Neural progenitor cell (in vitro differentiated cells): ENCODE data around the gene LEO1. TPM values are rescaled to one million over a fixed set of nuclear protein-coding genes. Genes with fewer than 3 reads are reported as not detected.

ENCODE experiments used
- DNase-seq: peaks from one replicate; pipeline ENCODE4 v3.0.0-alpha.2; 2016; ENCODE audit warnings: low spot score
- H2AFZ ChIP-seq: fragments of 200-600 bp; sonication (generic); replicated peaks from 2 replicates; pipeline ENCODE4 v1.6.1; 2016; ENCODE audit warnings: antibody characterized with exemption
- H3F3A ChIP-seq: fragments of 200-600 bp; sonication (generic); 2 replicates; pipeline ENCODE4 v1.6.1; 2016; ENCODE audit warnings: antibody characterized with exemption, low read depth
- H3K27ac ChIP-seq: fragments of 200-600 bp; sonication (generic); 2 replicates; pipeline ENCODE4 v1.5.1; 2016; ENCODE audit warnings: mild to moderate bottlenecking
- H3K27me3 ChIP-seq: fragments of 200-600 bp; sonication (generic); 2 replicates; pipeline ENCODE4 v1.6.1; 2016; ENCODE audit warnings: mild to moderate bottlenecking, moderate library complexity
- H3K36me3 ChIP-seq: fragments of 200-600 bp; sonication (generic); 2 replicates; pipeline ENCODE4 v1.5.1; 2016
- H3K4me1 ChIP-seq: fragments of 200-600 bp; sonication (generic); 2 replicates; pipeline ENCODE4 v1.6.1; 2016; ENCODE audit warnings: mixed run types
- H3K4me2 ChIP-seq: fragments of 200-600 bp; sonication (generic); 2 replicates; pipeline ENCODE4 v1.6.1; 2016
- H3K4me3 ChIP-seq: fragments of 200-600 bp; sonication (generic); 2 replicates; pipeline ENCODE4 v1.5.1; 2016
- H3K79me2 ChIP-seq: fragments of 200-600 bp; sonication (generic); 2 replicates; pipeline ENCODE4 v1.6.1; 2016; ENCODE audit warnings: low read depth
- H3K9ac ChIP-seq: fragments of 200-600 bp; sonication (generic); 2 replicates; pipeline ENCODE4 v1.6.1; 2016
- H3K9me3 ChIP-seq: fragments of 200-600 bp; sonication (generic); 2 replicates; pipeline ENCODE4 v1.5.1; 2016; ENCODE audit warnings: low read depth
- H4K20me1 ChIP-seq: fragments of 200-600 bp; sonication (generic); 2 replicates; pipeline ENCODE4 v1.6.1; 2016; ENCODE audit warnings: low read depth
- H3K27ac Mint-ChIP-seq: 3 replicates; pipeline ENCODE4 v1.8.0; 2021; ENCODE audit warnings: mixed read lengths
- H3K27me3 Mint-ChIP-seq: 2 replicates; pipeline ENCODE4 v1.8.0; 2022; ENCODE audit warnings: low read depth, mild to moderate bottlenecking, inconsistent platforms, moderate library complexity, mixed read lengths; ENCODE audit not compliant: insufficient read depth
- H3K36me3 Mint-ChIP-seq: 3 replicates; pipeline ENCODE4 v1.8.0; 2021; ENCODE audit warnings: mixed read lengths
- H3K4me1 Mint-ChIP-seq: 3 replicates; pipeline ENCODE4 v1.8.0; 2021; ENCODE audit warnings: mixed read lengths
- H3K4me3 Mint-ChIP-seq: 3 replicates; pipeline ENCODE4 v1.8.0; 2021; ENCODE audit warnings: mild to moderate bottlenecking, moderate library complexity, mixed read lengths
- H3K9me3 Mint-ChIP-seq: 3 replicates; pipeline ENCODE4 v1.8.0; 2020; ENCODE audit warnings: mixed read lengths
- EZH2 ChIP-seq: fragments of 200-600 bp; sonication (generic); IDR thresholded peaks from 2 replicates; pipeline ENCODE4 v1.6.1; 2017; ENCODE audit warnings: antibody characterized with exemption, mild to moderate bottlenecking, moderate library complexity
- EZH2phosphoT487 ChIP-seq: fragments of 200-600 bp; sonication (generic); IDR thresholded peaks from 2 replicates; pipeline ENCODE4 v1.6.1; 2017; ENCODE audit warnings: antibody characterized with exemption
- total RNA-seq: library from RNA; depleted of rRNA; stranded (reverse); fragments of >200 nt; gene quantifications from 2 replicates; pipeline ENCODE4 v1.2.3, GENCODE V29; 2015; ENCODE audit warnings: low replicate concordance
- TF ChIP-seq, protein P1 (sequence below): fragments of 200-600 bp; sonication (generic); IDR thresholded peaks from 2 replicates; pipeline ENCODE4 v1.5.1; 2017; ENCODE audit warnings: antibody characterized with exemption, mild to moderate bottlenecking

Gene LEO1
- total RNA-seq, 1 donor from 2014 or later, result 43.9 TPM

GRCh38 chr15:52012210-52012609 lies 40.6 kb upstream of the LEO1 start:
- Mint-ChIP-seq H3K9me3 (no peaks in the 10 kb centered on the region), H3K4me1 (peaks cover 8% of the 10 kb centered on the region), H3K36me3 (no peaks in the 10 kb centered on the region), H3K27ac (no peak overlapping the region), H3K27me3 (peaks cover 2% of the 10 kb centered on the region), H3K4me3 (no peak overlapping the region)
- Histone ChIP-seq H2AFZ (no peak overlapping the region), H3K9ac (no peak overlapping the region), H3K4me3 (no peak overlapping the region), H3K27ac (no peak overlapping the region), H3K36me3 (no peaks in the 10 kb centered on the region), H3K9me3 (no peaks in the 10 kb centered on the region), H3K4me2 (no peak overlapping the region), H3K27me3 (no peaks in the 10 kb centered on the region), H4K20me1 (no peaks in the 10 kb centered on the region), H3F3A (peaks cover 1% of the 10 kb centered on the region), H3K4me1 (peaks cover 5% of the 10 kb centered on the region), H3K79me2 (no peaks in the 10 kb centered on the region)
- no peak for DNase-seq
- TF ChIP-seq EZH2phosphoT487, result no peak
- TF ChIP-seq EZH2, result no peak
- TF ChIP-seq, protein P1, sequence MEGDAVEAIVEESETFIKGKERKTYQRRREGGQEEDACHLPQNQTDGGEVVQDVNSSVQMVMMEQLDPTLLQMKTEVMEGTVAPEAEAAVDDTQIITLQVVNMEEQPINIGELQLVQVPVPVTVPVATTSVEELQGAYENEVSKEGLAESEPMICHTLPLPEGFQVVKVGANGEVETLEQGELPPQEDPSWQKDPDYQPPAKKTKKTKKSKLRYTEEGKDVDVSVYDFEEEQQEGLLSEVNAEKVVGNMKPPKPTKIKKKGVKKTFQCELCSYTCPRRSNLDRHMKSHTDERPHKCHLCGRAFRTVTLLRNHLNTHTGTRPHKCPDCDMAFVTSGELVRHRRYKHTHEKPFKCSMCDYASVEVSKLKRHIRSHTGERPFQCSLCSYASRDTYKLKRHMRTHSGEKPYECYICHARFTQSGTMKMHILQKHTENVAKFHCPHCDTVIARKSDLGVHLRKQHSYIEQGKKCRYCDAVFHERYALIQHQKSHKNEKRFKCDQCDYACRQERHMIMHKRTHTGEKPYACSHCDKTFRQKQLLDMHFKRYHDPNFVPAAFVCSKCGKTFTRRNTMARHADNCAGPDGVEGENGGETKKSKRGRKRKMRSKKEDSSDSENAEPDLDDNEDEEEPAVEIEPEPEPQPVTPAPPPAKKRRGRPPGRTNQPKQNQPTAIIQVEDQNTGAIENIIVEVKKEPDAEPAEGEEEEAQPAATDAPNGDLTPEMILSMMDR, result no peak

- Mint-ChIP-seq H3K4me1 (peaks cover 8% of the 10 kb centered on the region), H3K4me3 (no peak overlapping the region), H3K27me3 (peaks cover 2% of the 10 kb centered on the region), H3K27ac (no peak overlapping the region), H3K9me3 (no peaks in the 10 kb centered on the region), H3K36me3 (no peaks in the 10 kb centered on the region)
- no peaks in the 10 kb centered on the region for H3F3A ChIP-seq
- H3K79me2 ChIP-seq, result no peaks in the 10 kb centered on the region
- H2AFZ ChIP-seq, result no peak overlapping the region
- H3K4me1 ChIP-seq, result peaks cover 5% of the 10 kb centered on the region
- no peak overlapping the region for H3K4me3 ChIP-seq
- H3K27me3 ChIP-seq, result no peaks in the 10 kb centered on the region
- no peaks in the 10 kb centered on the region for H4K20me1 ChIP-seq
- H3K36me3 ChIP-seq, result no peaks in the 10 kb centered on the region
- H3K4me2 ChIP-seq, result no peak overlapping the region
- H3K27ac ChIP-seq, result no peak overlapping the region
- H3K9ac ChIP-seq, result no peak overlapping the region
- peak; percentile 44 for DNase-seq
- H3K9me3 ChIP-seq, result no peaks in the 10 kb centered on the region
- TF ChIP-seq, protein P1, result no peak
- TF ChIP-seq EZH2phosphoT487 (no peak), EZH2 (no peak)
Measured at GRCh38 chr15:52011711-52012144, 40.1 kb upstream of the LEO1 start.

GRCh38 chr15:52010633-52011595 lies 39.3 kb upstream of the LEO1 start:
- no peak for TF ChIP-seq EZH2phosphoT487
- no peak for TF ChIP-seq EZH2
- TF ChIP-seq, protein P1, result no peak
- no peak for DNase-seq
- Histone ChIP-seq H4K20me1 (no peaks in the 10 kb centered on the region), H3F3A (no peaks in the 10 kb centered on the region), H3K79me2 (no peaks in the 10 kb centered on the region), H3K4me3 (no peak overlapping the region), H3K36me3 (no peaks in the 10 kb centered on the region), H3K4me2 (no peak overlapping the region), H3K27me3 (no peaks in the 10 kb centered on the region), H3K4me1 (peaks cover 5% of the 10 kb centered on the region), H3K9ac (no peak overlapping the region), H3K9me3 (no peaks in the 10 kb centered on the region), H2AFZ (no peak overlapping the region), H3K27ac (no peak overlapping the region)
- Mint-ChIP-seq H3K4me3 (no peak overlapping the region), H3K9me3 (no peaks in the 10 kb centered on the region), H3K27me3 (peaks cover 2% of the 10 kb centered on the region), H3K27ac (no peak overlapping the region), H3K36me3 (no peaks in the 10 kb centered on the region), H3K4me1 (peaks cover 8% of the 10 kb centered on the region)
